LNCaP clone FGC (cell line): ENCODE data around the gene GAL.

Source experiments
- DNase-seq: peaks from one replicate; pipeline ENCODE4 v3.0.0-alpha.2; 2011; ENCODE audit warnings: low read depth
- H3K4me3 ChIP-seq: 2 replicates; pipeline ENCODE4 v1.5.1; 2011; ENCODE audit warnings: mild to moderate bottlenecking, low read depth, low read length, control low read depth
- TF ChIP-seq, protein P1 (sequence below): IDR thresholded peaks from 2 replicates; pipeline ENCODE4 v1.5.1; 2012; ENCODE audit warnings: mild to moderate bottlenecking; ENCODE audit not compliant: control insufficient read depth, insufficient read depth; ENCODE audit errors: extremely low read depth

GAL gene

DNA sequence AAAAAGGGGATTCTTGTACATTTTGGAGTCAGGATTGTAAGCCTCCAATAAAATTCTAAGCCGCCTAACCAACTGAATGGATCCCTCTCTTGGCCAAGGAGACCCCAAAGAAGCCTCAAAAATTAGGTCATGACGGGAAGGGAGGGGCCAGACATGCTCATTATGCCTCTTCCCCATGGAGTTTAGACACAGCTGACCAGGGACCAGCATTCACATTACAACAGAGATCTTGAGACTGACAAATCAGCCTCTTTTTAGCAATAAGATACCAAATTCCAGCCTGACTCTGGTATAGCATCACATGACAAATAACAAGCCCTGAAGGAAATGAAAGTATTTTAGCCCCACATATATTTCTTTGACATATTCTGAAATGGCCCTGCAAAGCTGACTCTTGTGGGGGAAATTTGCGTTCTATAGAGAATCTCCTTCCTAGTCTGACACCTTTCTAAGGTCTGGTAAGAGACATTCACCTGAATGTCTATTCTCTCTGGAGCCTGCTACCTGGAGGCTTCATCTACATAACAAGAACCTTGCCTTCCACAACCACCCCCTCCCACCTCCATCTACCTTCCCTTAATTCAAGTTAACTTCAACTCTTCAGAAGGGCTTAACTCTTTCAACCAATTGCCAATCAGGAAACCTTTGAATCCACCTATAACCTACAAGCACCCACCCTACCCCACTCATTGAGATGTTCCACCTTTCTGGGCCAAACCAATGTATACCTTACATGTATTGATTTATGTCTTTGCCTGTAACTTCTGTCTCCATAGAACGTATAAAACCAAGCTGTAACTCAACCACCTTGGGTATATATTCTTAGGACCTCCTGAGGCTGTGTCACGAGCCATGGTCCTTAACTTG, 10.3 kb downstream of the GAL start:
- TF ChIP-seq, protein P1, sequence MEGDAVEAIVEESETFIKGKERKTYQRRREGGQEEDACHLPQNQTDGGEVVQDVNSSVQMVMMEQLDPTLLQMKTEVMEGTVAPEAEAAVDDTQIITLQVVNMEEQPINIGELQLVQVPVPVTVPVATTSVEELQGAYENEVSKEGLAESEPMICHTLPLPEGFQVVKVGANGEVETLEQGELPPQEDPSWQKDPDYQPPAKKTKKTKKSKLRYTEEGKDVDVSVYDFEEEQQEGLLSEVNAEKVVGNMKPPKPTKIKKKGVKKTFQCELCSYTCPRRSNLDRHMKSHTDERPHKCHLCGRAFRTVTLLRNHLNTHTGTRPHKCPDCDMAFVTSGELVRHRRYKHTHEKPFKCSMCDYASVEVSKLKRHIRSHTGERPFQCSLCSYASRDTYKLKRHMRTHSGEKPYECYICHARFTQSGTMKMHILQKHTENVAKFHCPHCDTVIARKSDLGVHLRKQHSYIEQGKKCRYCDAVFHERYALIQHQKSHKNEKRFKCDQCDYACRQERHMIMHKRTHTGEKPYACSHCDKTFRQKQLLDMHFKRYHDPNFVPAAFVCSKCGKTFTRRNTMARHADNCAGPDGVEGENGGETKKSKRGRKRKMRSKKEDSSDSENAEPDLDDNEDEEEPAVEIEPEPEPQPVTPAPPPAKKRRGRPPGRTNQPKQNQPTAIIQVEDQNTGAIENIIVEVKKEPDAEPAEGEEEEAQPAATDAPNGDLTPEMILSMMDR: no peak
- no peak for DNase-seq
- no peak overlapping the region for H3K4me3 ChIP-seq

DNA sequence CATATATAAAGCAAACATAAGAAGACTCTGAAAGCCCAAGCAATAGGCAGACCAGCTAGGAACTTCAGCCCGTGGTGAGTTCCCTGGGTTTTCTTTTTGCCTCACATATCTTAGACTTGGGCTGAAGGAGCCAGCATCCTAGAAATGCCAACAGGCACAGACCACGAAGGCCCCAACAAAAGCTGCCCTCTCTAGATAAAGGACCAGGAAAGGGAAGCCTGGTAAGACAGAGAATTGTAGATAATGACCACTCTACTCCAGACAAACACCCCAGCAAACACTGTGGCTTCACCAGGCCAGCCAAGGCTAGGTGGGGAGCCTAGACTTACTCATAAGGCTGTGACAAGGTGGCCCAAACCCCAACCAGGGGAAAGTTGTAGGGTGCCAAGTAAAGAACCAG, 11.2 kb downstream of the GAL start:
- DNase-seq: no peak
- no peak overlapping the region for H3K4me3 ChIP-seq
- TF ChIP-seq, protein P1: no peak

DNA sequence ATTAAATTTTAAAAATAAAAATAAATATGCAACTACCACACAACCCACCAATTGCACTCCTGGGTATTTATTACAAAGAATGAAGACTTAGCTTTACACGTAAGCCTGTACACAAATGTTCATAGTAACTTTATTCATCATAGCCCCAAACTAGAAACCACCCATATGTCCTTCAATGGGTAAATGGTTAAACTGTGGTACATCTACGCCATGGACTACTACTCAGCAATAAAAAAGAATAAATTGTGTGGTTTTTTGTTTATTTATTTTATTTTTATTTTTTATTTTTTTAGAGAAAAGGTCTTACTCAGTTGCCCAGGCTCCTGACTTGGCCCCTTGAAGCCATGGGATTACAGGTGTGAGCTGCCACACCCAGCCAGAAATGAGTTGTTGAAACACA, 14.6 kb downstream of the GAL start:
- no peak overlapping the region for H3K4me3 ChIP-seq
- TF ChIP-seq, protein P1: no peak
- DNase-seq: no peak

DNA sequence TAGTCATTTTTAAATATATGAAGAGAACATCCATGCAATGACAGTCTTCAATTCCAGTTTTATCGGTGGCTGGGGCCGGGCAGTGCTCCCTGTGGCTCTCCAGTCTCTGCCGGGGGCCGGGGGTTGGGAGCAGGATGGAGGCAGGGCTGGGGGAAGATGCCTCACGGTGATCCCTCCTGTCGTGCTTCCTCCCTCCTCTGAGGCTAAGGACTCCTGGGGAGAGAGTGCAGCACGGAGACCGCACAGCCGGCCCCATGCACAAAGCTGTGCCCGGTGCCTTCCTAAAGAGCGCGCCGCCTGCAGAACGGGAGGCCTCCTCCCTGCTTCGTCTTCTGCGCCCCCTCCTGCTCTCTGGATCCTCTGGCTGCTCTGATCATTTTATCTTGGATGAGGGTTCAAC, 20.5 kb downstream of the GAL start:
- TF ChIP-seq, protein P1: no peak
- no peak for DNase-seq
- H3K4me3 ChIP-seq: no peak overlapping the region

DNA sequence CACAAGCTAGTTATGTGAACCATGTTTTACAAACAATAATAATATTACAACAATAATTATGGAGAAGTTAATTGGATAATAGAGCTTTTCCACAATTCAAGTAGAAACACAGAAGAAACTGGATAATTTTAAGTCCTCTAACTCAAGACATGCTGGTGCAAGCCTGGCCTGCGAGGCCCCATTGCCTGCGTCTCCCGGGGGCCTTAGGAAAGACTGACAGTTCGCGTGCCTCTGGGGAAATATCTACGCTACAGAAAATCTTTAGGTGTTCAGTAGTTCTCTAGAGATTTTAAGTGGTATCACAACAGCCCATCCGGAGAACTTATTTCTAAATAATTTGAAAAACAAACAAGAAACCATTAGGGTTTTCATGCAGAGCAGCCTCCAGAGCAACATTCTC, 23.2 kb downstream of the GAL start:
- H3K4me3 ChIP-seq: no peak overlapping the region
- DNase-seq: no peak
- TF ChIP-seq, protein P1: no peak

DNA sequence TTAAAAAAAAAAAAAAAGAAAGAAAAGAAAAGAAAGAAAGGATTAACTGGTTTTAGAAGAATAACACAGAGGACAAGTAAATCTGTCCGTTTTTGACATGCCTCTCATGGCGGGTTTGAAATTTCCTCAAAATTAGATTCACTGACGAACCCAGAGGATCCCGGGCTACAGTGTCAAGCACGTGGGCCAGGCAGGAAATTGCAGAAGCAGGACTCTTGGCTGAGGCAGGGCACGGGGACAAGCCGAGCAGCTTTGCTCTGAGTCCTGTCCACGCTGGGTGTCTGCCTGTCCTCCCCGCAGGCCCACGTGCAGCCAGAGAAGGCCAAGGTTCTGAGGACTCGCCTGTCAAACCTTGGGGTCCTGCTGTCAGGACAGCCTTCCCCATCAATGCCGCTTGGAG, 24.7 kb downstream of the GAL start:
- DNase-seq: no peak
- H3K4me3 ChIP-seq: no peak overlapping the region
- TF ChIP-seq, protein P1: no peak

DNA sequence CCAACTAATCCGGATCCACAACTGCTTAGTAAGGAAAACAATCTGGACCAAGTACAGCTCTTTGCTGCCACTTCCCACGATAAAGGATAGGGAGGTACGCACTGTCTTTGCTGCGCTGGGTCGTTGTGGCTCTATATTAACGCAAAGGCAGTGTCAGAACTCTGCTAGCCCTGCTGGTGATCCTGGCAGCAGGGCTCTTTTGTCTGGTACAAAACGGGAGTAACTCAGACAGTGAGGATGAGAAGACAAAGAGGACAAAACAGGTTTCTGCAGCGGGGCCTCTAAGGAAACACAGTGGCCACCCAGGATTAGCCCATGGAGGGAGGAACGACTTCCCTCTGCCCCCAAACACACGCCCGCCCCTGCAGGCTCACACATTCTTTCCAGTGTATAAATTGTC, 26.1 kb downstream of the GAL start:
- no peak for DNase-seq
- TF ChIP-seq, protein P1: no peak
- no peak overlapping the region for H3K4me3 ChIP-seq
